KMS-11 (cell line): ENCODE results near the gene KCNJ11.

Experiments
- H2AFZ ChIP-seq: fragments of 200-600 bp; sonication (generic); 2 replicates; pipeline ENCODE4 v1.6.1; 2016; ENCODE audit warnings: antibody characterized with exemption, mixed run types, low read depth
- H3K27ac ChIP-seq: fragments of 200-600 bp; sonication (generic); 2 replicates; pipeline ENCODE4 v1.6.1; 2016; ENCODE audit warnings: mild to moderate bottlenecking, mixed run types
- H3K27me3 ChIP-seq: fragments of 200-600 bp; sonication (generic); 2 replicates; pipeline ENCODE4 v1.6.1; 2017; ENCODE audit warnings: mild to moderate bottlenecking, low read depth, mixed run types, moderate library complexity; ENCODE audit not compliant: insufficient read depth
- H3K36me3 ChIP-seq: fragments of 200-600 bp; sonication (generic); 2 replicates; pipeline ENCODE4 v1.6.1; 2017; ENCODE audit warnings: mild to moderate bottlenecking, mixed run types; ENCODE audit not compliant: insufficient read depth
- H3K4me1 ChIP-seq: fragments of 200-600 bp; sonication (generic); 2 replicates; pipeline ENCODE4 v1.6.1; 2016; ENCODE audit warnings: mild to moderate bottlenecking, low read depth, mixed run types; ENCODE audit not compliant: poor library complexity, severe bottlenecking
- H3K4me2 ChIP-seq: fragments of 200-600 bp; sonication (generic); 2 replicates; pipeline ENCODE4 v1.7.0; 2016; ENCODE audit warnings: mild to moderate bottlenecking, mixed run types
- H3K4me3 ChIP-seq: fragments of 200-600 bp; sonication (generic); IDR thresholded peaks from 2 replicates; pipeline ENCODE4 v1.6.1; 2017; ENCODE audit warnings: low read depth, low read length, mixed read lengths; ENCODE audit not compliant: insufficient read depth
- H3K79me2 ChIP-seq: fragments of 200-600 bp; sonication (generic); 2 replicates; pipeline ENCODE4 v1.6.1; 2016; ENCODE audit warnings: low read depth, mixed run types; ENCODE audit not compliant: insufficient read depth
- H3K9ac ChIP-seq: fragments of 200-600 bp; sonication (generic); 2 replicates; pipeline ENCODE4 v1.6.1; 2016; ENCODE audit warnings: mild to moderate bottlenecking, mixed run types
- H4K20me1 ChIP-seq: fragments of 200-600 bp; sonication (generic); 2 replicates; pipeline ENCODE4 v1.6.1; 2016; ENCODE audit warnings: mild to moderate bottlenecking, mixed run types; ENCODE audit not compliant: insufficient read depth
- TF ChIP-seq, protein P1 (sequence below): fragments of 200-600 bp; sonication (generic); conservative IDR thresholded peaks from 2 replicates; pipeline ENCODE4 v1.6.1; 2017; ENCODE audit warnings: low read depth, mild to moderate bottlenecking, antibody characterized with exemption, low read length, moderate library complexity, mixed read lengths

The KCNJ11 gene

DNA sequence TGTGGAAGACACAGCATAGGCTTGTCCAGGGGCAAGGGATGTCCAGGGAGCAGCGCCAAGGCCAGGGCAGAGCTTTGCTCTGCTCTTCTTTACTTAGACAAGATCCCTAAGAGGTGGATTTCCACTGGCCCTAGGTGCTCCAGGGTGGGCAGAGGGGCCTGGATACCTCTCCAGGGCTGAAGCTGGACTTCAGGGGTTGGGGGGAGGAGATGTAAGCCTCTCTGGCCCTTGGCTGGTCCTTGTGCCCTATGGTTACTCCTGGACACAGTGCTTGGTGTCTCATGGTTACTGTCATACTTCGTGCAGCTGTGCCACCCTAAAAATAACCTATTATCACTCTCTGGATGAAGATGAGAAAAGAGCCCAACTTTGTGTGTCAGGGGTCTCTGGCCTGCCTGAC lies 12.9 kb upstream of the KCNJ11 start:
- Histone ChIP-seq H3K27ac (no peak overlapping the region), H3K4me1 (peaks cover 9% of the 10 kb centered on the region), H3K4me3 (no peak overlapping the region), H2AFZ (no peak overlapping the region), H3K79me2 (no peaks in the 10 kb centered on the region), H4K20me1 (no peaks in the 10 kb centered on the region), H3K27me3 (no peaks in the 10 kb centered on the region), H3K9ac (no peak overlapping the region), H3K36me3 (no peaks in the 10 kb centered on the region), H3K4me2 (no peak overlapping the region)
- TF ChIP-seq, protein P1, sequence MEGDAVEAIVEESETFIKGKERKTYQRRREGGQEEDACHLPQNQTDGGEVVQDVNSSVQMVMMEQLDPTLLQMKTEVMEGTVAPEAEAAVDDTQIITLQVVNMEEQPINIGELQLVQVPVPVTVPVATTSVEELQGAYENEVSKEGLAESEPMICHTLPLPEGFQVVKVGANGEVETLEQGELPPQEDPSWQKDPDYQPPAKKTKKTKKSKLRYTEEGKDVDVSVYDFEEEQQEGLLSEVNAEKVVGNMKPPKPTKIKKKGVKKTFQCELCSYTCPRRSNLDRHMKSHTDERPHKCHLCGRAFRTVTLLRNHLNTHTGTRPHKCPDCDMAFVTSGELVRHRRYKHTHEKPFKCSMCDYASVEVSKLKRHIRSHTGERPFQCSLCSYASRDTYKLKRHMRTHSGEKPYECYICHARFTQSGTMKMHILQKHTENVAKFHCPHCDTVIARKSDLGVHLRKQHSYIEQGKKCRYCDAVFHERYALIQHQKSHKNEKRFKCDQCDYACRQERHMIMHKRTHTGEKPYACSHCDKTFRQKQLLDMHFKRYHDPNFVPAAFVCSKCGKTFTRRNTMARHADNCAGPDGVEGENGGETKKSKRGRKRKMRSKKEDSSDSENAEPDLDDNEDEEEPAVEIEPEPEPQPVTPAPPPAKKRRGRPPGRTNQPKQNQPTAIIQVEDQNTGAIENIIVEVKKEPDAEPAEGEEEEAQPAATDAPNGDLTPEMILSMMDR = no peak

DNA sequence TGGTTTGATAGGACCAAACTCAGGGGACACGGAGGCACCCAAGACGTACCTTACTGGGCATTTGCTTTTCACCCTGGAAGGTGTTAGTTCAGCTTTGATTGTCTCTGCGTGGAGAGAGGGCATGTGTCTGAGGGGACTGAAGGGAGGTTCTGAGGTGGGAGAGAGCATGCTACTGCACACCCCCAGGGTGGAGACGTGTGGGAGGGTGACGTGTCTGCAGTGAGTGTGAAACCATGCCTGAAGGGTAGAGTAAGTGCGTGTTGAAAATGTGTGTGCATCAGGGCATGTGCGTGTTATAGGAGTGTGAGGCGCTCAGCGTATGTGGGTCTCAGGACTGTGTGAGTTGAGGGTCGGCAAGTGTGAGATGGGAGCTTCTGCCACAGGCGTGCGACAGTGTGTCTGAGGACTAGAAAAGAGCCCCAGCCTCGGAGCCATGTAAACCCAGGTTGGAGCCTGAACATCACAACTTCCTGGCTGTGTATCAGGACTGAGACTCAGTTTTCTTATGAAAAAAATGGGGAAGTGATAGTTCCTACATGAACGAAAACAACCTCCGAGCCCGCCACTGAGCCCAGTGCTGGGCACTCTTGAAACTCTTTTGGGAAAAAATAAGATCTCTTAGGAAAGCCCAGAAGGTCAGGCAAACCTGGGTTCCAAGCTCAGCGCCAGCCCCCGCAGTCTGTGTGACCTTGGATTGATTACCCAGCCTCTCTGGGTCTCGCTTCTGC lies 11.8 kb upstream of the KCNJ11 start:
- Histone ChIP-seq H4K20me1 (no peaks in the 10 kb centered on the region), H3K4me2 (no peak overlapping the region), H3K27ac (no peak overlapping the region), H3K9ac (no peak overlapping the region), H3K79me2 (no peaks in the 10 kb centered on the region), H3K27me3 (no peaks in the 10 kb centered on the region), H3K36me3 (no peaks in the 10 kb centered on the region), H2AFZ (no peak overlapping the region), H3K4me3 (no peak overlapping the region), H3K4me1 (no peaks in the 10 kb centered on the region)
- TF ChIP-seq, protein P1 = no peak

DNA sequence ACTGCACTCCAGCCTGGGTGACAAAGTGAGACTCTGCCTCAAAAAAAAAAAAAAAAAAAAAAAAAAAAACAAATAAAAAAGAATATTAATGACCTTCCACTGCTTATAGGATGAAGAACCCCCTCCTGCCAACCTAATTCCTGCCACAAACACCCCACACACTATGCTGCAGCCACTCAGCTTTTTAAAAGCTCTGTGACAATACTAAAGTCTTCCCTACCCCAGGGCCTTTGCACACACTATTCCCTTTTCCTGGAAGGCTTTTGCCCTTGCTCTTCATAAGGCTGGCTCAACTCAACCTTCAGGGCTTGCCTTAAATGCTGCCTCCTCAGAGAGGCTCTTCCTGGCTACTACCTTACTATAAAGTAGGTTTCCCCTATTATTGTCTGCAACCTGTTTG lies 10.8 kb upstream of the KCNJ11 start:
- Histone ChIP-seq H2AFZ (no peak overlapping the region), H3K4me1 (no peaks in the 10 kb centered on the region), H4K20me1 (no peaks in the 10 kb centered on the region), H3K27ac (no peak overlapping the region), H3K4me2 (no peak overlapping the region), H3K27me3 (no peaks in the 10 kb centered on the region), H3K36me3 (no peaks in the 10 kb centered on the region), H3K9ac (no peak overlapping the region), H3K4me3 (no peak overlapping the region), H3K79me2 (no peaks in the 10 kb centered on the region)
- TF ChIP-seq, protein P1 = no peak

DNA sequence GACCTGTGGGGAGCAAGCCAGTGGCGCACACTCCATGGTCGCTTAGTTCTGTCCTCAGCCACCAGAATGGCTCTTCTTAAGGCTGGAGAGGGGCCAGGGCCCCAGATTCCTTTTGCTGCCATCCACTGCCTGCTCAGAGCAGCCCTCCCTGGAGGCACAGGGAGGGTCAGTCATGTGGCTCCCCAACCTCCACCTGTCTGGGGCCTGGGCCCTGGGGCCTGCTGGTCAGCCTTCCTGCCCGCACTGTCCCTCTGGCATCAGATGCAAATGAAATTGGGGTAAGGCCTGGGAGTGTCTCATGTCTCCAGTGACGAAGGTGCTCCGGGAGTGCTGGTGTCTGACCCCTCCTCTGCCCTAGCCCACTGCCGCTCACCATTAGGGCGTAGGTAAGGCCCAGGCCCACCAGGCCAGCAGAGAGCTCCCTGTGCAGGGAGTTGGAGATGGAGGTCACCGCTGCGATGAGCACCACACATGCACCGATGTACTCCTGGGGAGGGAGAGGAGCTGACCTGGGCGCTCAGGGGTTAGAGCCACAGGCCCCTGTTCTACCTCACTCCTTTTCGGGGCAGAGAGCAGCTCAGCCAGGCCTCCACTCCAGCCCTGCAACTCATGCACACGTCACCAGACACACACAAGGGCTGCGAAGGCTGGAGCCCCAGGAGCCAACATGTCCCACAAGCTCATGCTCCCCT lies 9.0 kb upstream of the KCNJ11 start:
- Histone ChIP-seq H2AFZ (no peak overlapping the region), H4K20me1 (no peaks in the 10 kb centered on the region), H3K27ac (no peak overlapping the region), H3K4me3 (no peak overlapping the region), H3K36me3 (no peaks in the 10 kb centered on the region), H3K4me1 (no peaks in the 10 kb centered on the region), H3K4me2 (no peak overlapping the region), H3K27me3 (no peaks in the 10 kb centered on the region), H3K9ac (no peak overlapping the region), H3K79me2 (no peaks in the 10 kb centered on the region)
- TF ChIP-seq, protein P1 = no peak
